Neutrophil (primary cell): ENCODE results near the gene ENKD1.
"Not testable (repeated sequence)": the region's sequence is repeated elsewhere in the genome, so short reads cannot be mapped to it uniquely, and the experiment has no call there.

Source experiments
- H3K27ac ChIP-seq: fragments of 200-600 bp; sonication (generic); 2 replicates; pipeline ENCODE4 v1.5.1; 2016; ENCODE audit warnings: mild to moderate bottlenecking, moderate library complexity
- H3K27me3 ChIP-seq: fragments of 200-600 bp; sonication (generic); 2 replicates; pipeline ENCODE4 v1.6.0; 2016; ENCODE audit warnings: mild to moderate bottlenecking
- H3K36me3 ChIP-seq: fragments of 200-600 bp; sonication (generic); 2 replicates; pipeline ENCODE4 v1.5.1; 2017
- H3K4me1 ChIP-seq, 2 experiments: fragments of 200-600 bp in 1 of 2; sonication (generic) in 1 of 2; 1 replicate in 1 of 2; 2 replicates in 1 of 2; pipeline versions ENCODE4 v1.5.1 to v1.6.1; 2013 to 2016; ENCODE audit warnings: low read depth in 1 of 2, low read length in 1 of 2, mild to moderate bottlenecking in 1 of 2, moderate library complexity in 1 of 2; ENCODE audit not compliant: control insufficient read depth in 1 of 2, insufficient read depth in 1 of 2
- H3K4me3 ChIP-seq, 2 experiments: fragments of 200-600 bp in 1 of 2; sonication (generic) in 1 of 2; 1 replicate in 1 of 2; 2 replicates in 1 of 2; pipeline ENCODE4 v1.5.1; 2013 to 2016; ENCODE audit warnings: low read depth in 1 of 2, low read length in 1 of 2, mild to moderate bottlenecking in 1 of 2, moderate library complexity in 1 of 2
- H3K9me3 ChIP-seq: fragments of 200-600 bp; sonication (generic); 2 replicates; pipeline ENCODE4 v1.5.1; 2016
- CTCF ChIP-seq: fragments of 200-600 bp; sonication (generic); IDR thresholded peaks from 2 replicates; pipeline ENCODE4 v1.5.1; 2016; ENCODE audit warnings: antibody characterized with exemption

Gene ENKD1

GRCh38 chr16:67702130-67702529 lies 35.6 kb upstream of the ENKD1 start:
- Histone ChIP-seq H3K27ac (peak overlapping the region; percentile 33), H3K4me3 (no peak overlapping the region), H3K9me3 (no peaks in the 10 kb centered on the region), H3K27me3 (no peaks in the 10 kb centered on the region), H3K36me3 (no peaks in the 10 kb centered on the region), H3K4me1 (peaks cover 25 to 28% of the 10 kb centered on the region in 2 experiments)
- TF ChIP-seq CTCF = no peak

- H3K27me3 ChIP-seq = no peaks in the 10 kb centered on the region
- H3K36me3 ChIP-seq = no peaks in the 10 kb centered on the region
- H3K4me3 ChIP-seq = no peak overlapping the region
- no peak for TF ChIP-seq CTCF
- no peak overlapping the region for H3K27ac ChIP-seq
- peaks cover 32 to 35% of the 10 kb centered on the region in 2 experiments for H3K4me1 ChIP-seq
- H3K9me3 ChIP-seq = no peaks in the 10 kb centered on the region
These were observed 34.9 kb upstream of the ENKD1 start for GRCh38 chr16:67701420-67701819.

- H3K27me3 ChIP-seq = no peaks in the 10 kb centered on the region
- no peaks in the 10 kb centered on the region for H3K9me3 ChIP-seq
- H3K36me3 ChIP-seq = no peaks in the 10 kb centered on the region
- no peak overlapping the region for H3K4me3 ChIP-seq
- TF ChIP-seq CTCF = no peak
- H3K27ac ChIP-seq = peak overlapping the region; percentile 92
- H3K4me1 ChIP-seq = peaks cover 52 to 55% of the 10 kb centered on the region in 2 experiments
These were observed 32.7 kb upstream of the ENKD1 start for GRCh38 chr16:67699265-67699664.

- H3K4me1 ChIP-seq = peaks cover 68 to 69% of the 10 kb centered on the region in 2 experiments
- no peaks in the 10 kb centered on the region for H3K9me3 ChIP-seq
- H3K4me3 ChIP-seq = peak overlapping the region; percentile 39 to 57
- H3K36me3 ChIP-seq = no peaks in the 10 kb centered on the region
- no peaks in the 10 kb centered on the region for H3K27me3 ChIP-seq
- peak overlapping the region; percentile 92 for H3K27ac ChIP-seq
- TF ChIP-seq CTCF = no peak
These were observed 31.1 kb upstream of the ENKD1 start for GRCh38 chr16:67697422-67698185.

- no peak for TF ChIP-seq CTCF
- Histone ChIP-seq H3K9me3 (no peaks in the 10 kb centered on the region), H3K27ac (peak overlapping the region; percentile 52), H3K4me3 (no peak overlapping the region), H3K36me3 (no peaks in the 10 kb centered on the region), H3K4me1 (peaks cover 89 to 91% of the 10 kb centered on the region in 2 experiments), H3K27me3 (no peaks in the 10 kb centered on the region)
These were observed 28.1 kb upstream of the ENKD1 start for GRCh38 chr16:67694611-67695010.

- H3K27me3 ChIP-seq, H3K4me3 ChIP-seq, H3K36me3 ChIP-seq, H3K9me3 ChIP-seq: not testable (repeated sequence)
- Histone ChIP-seq H3K4me1 (peaks cover 89 to 91% of the 10 kb centered on the region in 2 experiments), H3K27ac (peak overlapping the region; percentile 52)
These were observed 27.2 kb upstream of the ENKD1 start for GRCh38 chr16:67693517-67694285.
